CD4-positive, alpha-beta T cell treated with Interleukin-17A for 1 hour (primary cell): ENCODE results near the gene DDIT4.
"Not testable (repeated sequence)": the region's sequence is repeated elsewhere in the genome, so short reads cannot be mapped to it uniquely, and the experiment has no call there.

Experiments used
- DNase-seq: peaks from one replicate; pipeline ENCODE4 v3.0.0-alpha.2; 2020

The DDIT4 gene

DNA sequence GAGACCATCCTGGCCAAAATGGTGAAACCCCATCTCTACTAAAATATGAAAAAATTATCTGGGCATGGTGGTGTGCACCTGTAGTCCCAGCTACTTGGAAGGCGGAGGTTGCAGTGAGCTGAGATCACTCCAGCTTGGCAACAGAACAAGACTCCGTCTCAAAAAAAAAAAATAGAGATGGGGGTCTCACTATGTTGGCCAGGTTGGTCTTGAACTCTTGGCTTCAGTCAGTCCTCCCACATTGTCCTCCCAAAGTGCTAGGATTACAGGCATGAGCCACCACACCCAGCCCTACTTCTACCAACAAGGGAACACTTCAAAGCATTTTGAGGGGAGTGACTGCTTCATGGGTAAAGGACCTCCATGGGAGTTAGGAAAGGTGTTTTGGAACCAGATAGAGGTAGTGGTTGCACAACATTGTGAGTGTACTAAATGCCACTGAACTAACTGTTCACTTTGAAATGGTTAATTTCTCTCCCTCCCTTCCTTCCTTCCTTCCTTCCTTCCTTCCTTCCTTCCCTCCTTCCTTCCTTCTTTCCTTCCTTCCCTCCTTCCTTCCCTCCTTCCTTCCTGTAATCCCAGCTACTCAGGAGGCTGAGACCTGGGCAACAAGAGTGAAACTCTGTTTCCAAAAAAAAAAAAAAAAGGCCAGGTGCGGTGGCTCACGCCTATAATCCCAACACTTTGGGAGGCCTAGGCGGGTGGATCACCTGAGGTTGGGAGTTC, 5.1 kb upstream of the DDIT4 start:
- not testable (repeated sequence) for DNase-seq

DNA sequence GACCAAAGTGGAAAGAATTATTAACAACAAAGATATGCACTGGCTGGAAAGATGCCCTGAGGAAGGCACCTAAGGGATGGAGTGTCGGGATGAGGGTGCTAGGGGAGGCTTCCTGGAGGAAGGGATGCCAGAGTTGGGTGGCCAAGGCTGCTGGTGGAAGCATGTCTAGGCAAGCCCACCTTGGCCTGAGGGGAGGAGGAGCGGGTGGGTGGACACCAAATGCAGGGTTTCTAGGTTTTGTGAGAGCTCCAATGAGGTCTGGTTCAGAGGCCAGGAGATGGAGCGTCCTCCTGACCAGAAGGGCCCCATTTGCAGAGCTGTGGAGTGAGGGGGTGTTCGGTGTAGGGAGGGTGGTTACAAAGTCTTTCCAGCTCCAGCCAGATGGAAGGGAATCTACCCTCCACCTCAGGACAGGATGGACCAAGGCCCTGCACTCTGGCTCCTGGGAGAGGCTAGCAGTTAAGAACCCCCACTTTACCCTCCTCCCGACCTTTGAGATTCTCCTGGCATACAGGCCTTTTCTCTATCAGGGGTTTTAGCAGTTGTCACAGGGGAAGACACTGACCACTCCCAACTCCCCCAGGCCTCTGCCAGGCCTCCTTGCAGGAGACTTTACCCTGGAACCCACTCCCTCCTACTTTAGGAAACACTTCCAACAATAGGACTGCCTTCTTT, 3.0 kb upstream of the DDIT4 start:
- DNase-seq = no peak

DNA sequence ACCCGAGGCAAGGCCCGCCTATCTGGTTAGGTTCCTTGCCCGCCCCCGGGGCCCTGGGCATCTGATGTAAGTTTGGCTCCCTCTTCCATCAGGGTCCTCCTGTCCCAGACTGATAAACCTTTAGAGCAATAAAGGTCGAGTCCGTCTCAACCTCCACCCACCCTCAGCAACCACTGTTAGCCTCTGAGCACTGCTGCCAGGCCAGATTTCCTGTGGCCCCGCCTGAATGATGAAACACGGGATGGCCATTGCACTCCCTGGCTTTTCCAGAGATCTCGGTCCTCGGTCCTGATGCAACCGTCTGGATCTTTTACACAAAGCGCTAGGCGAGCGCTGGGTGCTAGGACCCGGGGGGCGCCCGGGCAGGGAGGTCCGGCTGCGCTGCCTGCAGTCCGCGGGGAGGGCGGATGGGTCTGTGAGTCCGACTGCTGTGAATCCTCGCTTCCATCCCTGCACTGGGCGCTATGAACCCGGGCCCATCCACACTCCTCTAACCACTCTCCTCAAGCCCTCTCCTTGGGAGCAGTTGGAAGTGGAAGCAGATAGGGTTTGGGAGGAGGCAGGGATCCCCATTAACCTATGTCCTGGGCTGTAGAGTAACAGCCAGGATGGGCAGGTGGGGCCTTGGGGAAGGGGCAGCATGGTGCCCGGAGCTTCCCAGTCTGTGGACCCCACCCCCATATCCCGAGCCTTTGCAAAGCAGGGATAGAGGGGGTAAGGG, 875 bp upstream of the DDIT4 start:
- peak; percentile 35 for DNase-seq

GRCh38 chr10:72274213-72274729, 547 bp downstream of the DDIT4 start:
- no peak for DNase-seq

GRCh38 chr10:72274730-72275350, 1.1 kb downstream of the DDIT4 start:
- DNase-seq = peak; percentile 78

DNA sequence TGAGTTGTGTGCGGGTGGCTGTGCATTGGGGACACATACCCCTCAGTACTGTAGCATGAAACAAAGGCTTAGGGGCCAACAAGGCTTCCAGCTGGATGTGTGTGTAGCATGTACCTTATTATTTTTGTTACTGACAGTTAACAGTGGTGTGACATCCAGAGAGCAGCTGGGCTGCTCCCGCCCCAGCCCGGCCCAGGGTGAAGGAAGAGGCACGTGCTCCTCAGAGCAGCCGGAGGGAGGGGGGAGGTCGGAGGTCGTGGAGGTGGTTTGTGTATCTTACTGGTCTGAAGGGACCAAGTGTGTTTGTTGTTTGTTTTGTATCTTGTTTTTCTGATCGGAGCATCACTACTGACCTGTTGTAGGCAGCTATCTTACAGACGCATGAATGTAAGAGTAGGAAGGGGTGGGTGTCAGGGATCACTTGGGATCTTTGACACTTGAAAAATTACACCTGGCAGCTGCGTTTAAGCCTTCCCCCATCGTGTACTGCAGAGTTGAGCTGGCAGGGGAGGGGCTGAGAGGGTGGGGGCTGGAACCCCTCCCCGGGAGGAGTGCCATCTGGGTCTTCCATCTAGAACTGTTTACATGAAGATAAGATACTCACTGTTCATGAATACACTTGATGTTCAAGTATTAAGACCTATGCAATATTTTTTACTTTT, 1.8 kb downstream of the DDIT4 start:
- peak; percentile 18 for DNase-seq

DNA sequence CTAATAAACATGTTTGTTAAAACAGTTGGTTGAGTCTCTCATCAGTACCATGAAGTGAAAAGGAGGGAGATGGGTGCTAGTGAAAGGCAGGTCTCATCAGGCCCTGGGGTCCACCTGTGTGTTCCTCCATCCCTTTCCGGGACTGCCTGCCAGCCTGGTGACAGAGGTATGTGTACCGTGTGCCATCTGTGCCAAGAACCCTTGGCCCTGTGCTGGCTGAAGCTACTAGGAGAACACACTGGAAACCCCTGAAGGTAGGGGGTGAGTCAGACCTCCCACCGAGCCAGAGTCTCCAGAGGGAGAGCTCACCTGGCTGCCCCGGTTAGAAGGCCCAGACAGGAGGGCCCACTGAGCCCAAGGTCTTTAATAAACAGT, 2.3 kb downstream of the DDIT4 start:
- DNase-seq = peak; percentile 19

GRCh38 chr10:72276421-72277339, 3.0 kb downstream of the DDIT4 start:
- no peak for DNase-seq

DNA sequence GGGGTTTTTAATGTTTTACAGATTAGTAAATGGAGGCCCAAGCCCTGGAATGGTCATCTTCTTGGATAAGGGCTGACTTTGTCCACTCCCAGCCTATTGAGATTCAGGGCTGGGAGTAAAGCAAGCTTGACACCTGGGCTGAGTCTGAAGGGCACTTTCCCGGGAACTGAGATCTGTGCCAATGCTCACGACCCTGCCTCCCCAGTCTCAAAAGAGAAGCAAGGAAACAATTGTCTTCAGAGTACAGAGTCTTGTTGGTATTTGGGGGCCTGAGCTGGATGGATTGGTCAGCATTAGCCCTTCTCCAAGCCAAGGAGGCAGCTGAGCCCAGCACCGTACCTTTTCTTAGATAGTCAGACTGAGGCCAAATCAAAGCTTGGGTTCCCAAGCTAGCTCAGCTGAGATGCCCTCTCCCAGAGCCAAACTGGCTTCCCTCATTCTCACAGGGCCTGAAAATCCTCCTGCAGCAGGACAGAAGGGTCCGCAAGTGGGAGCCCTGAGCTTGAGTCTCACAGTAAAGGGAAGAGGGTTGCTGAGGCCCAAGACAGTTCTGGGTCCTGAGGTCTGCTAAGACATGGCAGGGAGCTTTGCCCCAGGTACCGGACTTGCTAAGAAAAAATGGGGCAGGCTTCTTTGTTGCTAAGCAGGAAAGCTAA, 3.7 kb downstream of the DDIT4 start:
- DNase-seq = no peak

DNA sequence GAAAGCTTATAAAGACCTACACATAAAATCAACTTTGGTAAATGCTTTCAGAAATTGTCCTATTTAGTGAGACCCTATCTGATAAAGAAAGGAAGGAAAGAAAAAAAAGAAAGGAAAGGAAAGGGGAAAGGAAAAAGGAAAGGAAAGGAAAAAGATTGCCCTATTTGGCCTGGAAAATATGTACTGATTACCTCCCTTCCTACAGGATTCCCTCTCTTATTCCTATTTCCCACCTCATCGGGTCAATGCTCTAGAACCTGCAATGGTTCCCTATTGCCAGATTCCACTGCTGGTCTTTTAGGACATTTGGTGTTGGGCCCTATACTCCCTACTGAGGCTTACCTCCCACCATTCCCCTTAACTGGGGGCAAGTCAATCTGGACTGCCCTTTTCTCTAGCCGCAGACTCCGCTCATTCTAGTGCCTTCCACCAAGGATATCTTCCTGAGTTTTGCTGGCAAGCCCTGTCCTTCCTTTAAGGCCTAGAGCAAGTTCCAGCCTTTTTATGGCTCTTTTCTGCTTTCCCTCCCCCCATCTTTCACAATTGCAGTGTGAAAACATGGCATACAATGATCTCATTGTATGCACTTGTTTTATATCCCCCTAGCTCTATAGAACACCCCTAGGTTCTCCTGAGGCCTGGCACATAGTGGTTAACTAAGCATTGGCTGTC, 4.4 kb downstream of the DDIT4 start:
- no peak for DNase-seq

GRCh38 chr10:72278668-72279393, 5.1 kb downstream of the DDIT4 start:
- no peak for DNase-seq

DNA sequence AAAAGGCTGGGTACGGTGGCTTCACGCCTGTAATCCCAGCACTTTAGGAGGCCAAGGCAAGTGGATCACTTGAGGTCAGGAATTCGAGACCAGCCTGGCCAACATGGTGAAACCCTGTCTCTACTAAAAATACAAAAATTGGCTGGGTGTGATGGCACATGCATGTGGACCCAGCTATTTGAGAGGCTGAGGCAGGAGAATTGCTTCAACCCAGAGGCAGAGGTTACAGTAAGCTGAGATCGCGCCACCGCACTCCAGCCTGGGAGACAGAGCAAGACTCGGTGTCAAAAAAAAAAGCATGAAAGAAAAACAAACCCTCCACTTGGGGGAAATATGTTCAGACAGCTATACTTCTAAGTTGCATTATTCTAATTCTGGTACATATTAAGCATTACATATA, 5.9 kb downstream of the DDIT4 start:
- not testable (repeated sequence) for DNase-seq

DNA sequence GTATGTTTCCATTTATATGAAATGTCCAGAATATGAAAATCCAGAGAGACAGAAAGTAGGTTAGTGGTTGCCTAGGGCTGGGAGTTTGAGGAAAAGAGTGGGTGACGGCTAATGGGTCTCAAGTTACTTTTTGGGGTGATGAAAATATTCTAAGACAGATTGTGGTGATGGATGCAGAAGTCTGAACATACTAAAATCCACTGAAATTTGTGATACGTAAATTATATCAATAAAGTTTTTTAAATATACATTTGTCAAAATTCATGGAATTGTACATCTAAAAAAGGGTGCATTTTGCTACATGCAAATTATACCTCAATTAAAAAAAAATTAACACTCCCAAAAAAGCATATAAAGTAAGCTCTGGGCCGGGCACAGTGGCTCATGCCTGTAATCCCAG, 9.4 kb downstream of the DDIT4 start:
- no peak for DNase-seq

DNA sequence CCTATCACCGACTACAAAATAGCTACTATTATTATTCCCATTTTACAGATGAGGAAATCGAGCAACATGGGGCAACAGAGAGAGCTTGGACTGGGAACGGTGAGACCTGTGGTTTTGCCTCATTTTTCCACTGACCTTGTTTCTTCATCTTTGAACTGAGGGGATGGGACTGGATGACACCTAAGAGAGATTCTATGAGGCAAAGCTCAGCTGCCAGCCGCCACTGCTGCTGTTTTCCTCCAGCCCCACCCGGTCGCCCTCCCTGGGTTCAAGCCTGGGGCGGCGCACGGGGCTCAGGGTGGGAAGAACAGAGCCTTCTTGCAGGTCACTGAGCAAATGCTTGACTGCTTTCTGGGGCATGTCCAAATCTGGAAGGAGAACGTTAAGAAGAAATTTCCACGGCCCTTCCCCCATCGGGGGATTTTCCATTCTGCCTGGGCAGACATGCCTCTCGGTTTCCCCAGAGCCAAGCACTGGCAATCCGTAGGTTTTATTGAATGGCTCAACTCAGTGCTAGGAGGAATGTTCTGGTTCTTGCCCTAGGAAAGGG, 12.3 kb downstream of the DDIT4 start:
- no peak for DNase-seq

GRCh38 chr10:72291019-72291532, 17.4 kb downstream of the DDIT4 start:
- DNase-seq = peak; percentile 72

DNA sequence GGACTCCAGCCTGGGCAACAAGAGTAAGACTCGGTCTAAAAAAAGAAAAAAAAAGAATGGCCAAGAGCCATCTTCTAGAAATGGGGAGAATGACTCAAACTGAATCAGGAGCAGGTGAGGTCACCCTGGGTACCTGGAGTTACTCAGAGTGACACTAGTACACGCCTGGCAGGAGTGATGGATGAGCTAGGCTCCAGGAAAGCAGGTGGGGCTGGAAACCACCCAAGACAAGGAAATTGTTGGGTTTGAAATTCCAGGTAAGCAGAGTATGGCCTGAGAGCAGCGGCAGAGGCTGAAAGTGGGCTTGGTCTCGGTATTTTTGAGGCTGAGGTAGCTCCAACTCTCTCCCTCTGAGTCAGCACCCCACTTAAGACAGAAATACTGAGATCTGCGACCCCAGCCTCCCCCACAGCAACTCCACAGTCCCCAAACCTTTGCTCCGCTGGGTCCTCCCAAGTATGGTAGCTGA, 18.5 kb downstream of the DDIT4 start:
- DNase-seq = no peak

- DNase-seq = no peak
These were observed 21.7 kb downstream of the DDIT4 start for GRCh38 chr10:72295330-72295910.

- DNase-seq = not testable (repeated sequence)
These were observed 23.1 kb downstream of the DDIT4 start for GRCh38 chr10:72296829-72297280.
